Activated CD4-positive, alpha-beta T cell treated with anti-CD3 and anti-CD28 coated beads, Interleukin-2, amount 50 U/mL, for 24 hours (primary cell): ENCODE data around the gene SCAF1.

ENCODE experiments used
- DNase-seq, 2 donors: peaks; one replicate each; pipeline ENCODE4 v3.0.0-alpha.2; 2020; ENCODE audit warnings: low read depth in 1 of 2, low spot score in 1 of 2

The SCAF1 gene

GRCh38 chr19:49664171-49665035 is 22.4 kb downstream of the SCAF1 start:
- DNase-seq, result peak; percentile 84 to 86

GRCh38 chr19:49665036-49665350 is 23.0 kb downstream of the SCAF1 start:
- DNase-seq, result no peak

GRCh38 chr19:49665351-49666119 is 23.5 kb downstream of the SCAF1 start, which contains the start of the genes BCL2L12 and IRF3:
Gene BCL2L12, plus strand, starts transcription at chr19:49665933. Its CDS starts 760 bp downstream, at chr19:49666693.
Gene IRF3, minus strand, starts transcription at chr19:49665857. Its CDS starts 1,019 bp downstream, at chr19:49664838.
- DNase-seq, result peak; percentile 98 to 99

- no peak for DNase-seq
Measured at GRCh38 chr19:49666120-49666444, 24.1 kb downstream of the SCAF1 start.

- DNase-seq, result no peak
Measured at GRCh38 chr19:49667473-49667872, 25.5 kb downstream of the SCAF1 start.

GRCh38 chr19:49669516-49669915 is 27.5 kb downstream of the SCAF1 start:
- DNase-seq, result no peak

GRCh38 chr19:49672131-49672919 is 30.3 kb downstream of the SCAF1 start:
- DNase-seq, result peak in 1 of 2 donors; percentile 54

GRCh38 chr19:49676136-49676783 is 34.3 kb downstream of the SCAF1 start:
- peak in 1 of 2 donors; percentile 68 for DNase-seq

GRCh38 chr19:49676784-49677230 is 34.8 kb downstream of the SCAF1 start:
- peak; percentile 97 to 100 for DNase-seq

- DNase-seq, result no peak
Measured at GRCh38 chr19:49677231-49677900, 35.4 kb downstream of the SCAF1 start, which contains the start of gene PRMT1. Gene PRMT1, plus strand, starts transcription at chr19:49677271. Its CDS starts 10 bp downstream, at chr19:49677281.

- DNase-seq, result peak; percentile 64 to 74
Measured at GRCh38 chr19:49677901-49678674, 36.1 kb downstream of the SCAF1 start.

- no peak for DNase-seq
Measured at GRCh38 chr19:49678985-49679770, 37.2 kb downstream of the SCAF1 start.

GRCh38 chr19:49679771-49680413 is 37.9 kb downstream of the SCAF1 start:
- no peak for DNase-seq

GRCh38 chr19:49680421-49681351 is 38.7 kb downstream of the SCAF1 start:
- peak; percentile 88 to 95 for DNase-seq

- no peak for DNase-seq
Measured at GRCh38 chr19:49681830-49682229, 39.8 kb downstream of the SCAF1 start.

- DNase-seq, result no peak
Measured at GRCh38 chr19:49682274-49682673, 40.3 kb downstream of the SCAF1 start.

- no peak for DNase-seq
Measured at GRCh38 chr19:49683814-49684250, 41.8 kb downstream of the SCAF1 start.
